K562 (cell line): ENCODE measurements around the gene SPEM3. TPM values are rescaled to one million over a fixed set of nuclear protein-coding genes. Genes with fewer than 3 reads are reported as not detected.

Experiments
- ADNP ChIP-seq: fragments of 200-800 bp; sonication (Bioruptor generic); IDR thresholded peaks from 2 replicates; pipeline ENCODE4 v1.6.1; 2016; ENCODE audit warnings: missing genetic modification characterization, missing compliant biosample characterization
- BRD9 ChIP-seq: fragments of 450-650 bp; IDR thresholded peaks from 2 replicates; pipeline ENCODE4 v1.6.1; 2018; ENCODE audit warnings: low read depth; ENCODE audit not compliant: partially characterized antibody
- CBX1 ChIP-seq: sonication (generic); IDR thresholded peaks from 2 replicates; pipeline ENCODE4 v1.6.1; 2016; ENCODE audit warnings: antibody characterized with exemption, low read depth, mild to moderate bottlenecking
- CSDE1 ChIP-seq, 2 experiments: fragments of 450-650 bp; IDR thresholded peaks; 2 replicates each; pipeline ENCODE4 v1.6.1; 2016; ENCODE audit warnings: mild to moderate bottlenecking in 1 of 2
- ETV5 ChIP-seq: sonication (generic); formaldehyde crosslinking; IDR thresholded peaks from 2 replicates; pipeline ENCODE4 v1.4.0; 2020; ENCODE audit warnings: low read depth, mild to moderate bottlenecking, missing genetic modification reagents
- ETV6 ChIP-seq, 3 experiments: fragments of 150-350 bp in 1 of 3; sonication (generic) in 1 of 3; formaldehyde crosslinking in 1 of 3; IDR thresholded peaks; 2 replicates each; pipeline versions ENCODE4 v1.6.1 to v1.8.0; 2014 to 2022; ENCODE audit warnings: borderline replicate concordance in 2 of 3, low read depth in 2 of 3, antibody characterized with exemption in 1 of 3, low read length in 1 of 3, mild to moderate bottlenecking in 1 of 3, missing genetic modification reagents in 1 of 3
- KLF6 ChIP-seq: fragments of 250-450 bp; sonication (Bioruptor Pico); IDR thresholded peaks from 2 replicates; pipeline ENCODE4 v1.4.0; 2020; ENCODE audit warnings: mild to moderate bottlenecking, moderate library complexity, borderline replicate concordance
- LEF1 ChIP-seq: fragments of 450-650 bp; IDR thresholded peaks from 2 replicates; pipeline ENCODE4 v1.6.1; 2016; ENCODE audit warnings: mild to moderate bottlenecking
- MEIS2 ChIP-seq: fragments of 450-650 bp; IDR thresholded peaks from 2 replicates; pipeline ENCODE4 v1.6.1; 2014; ENCODE audit warnings: mild to moderate bottlenecking; ENCODE audit not compliant: partially characterized antibody
- MTA3 ChIP-seq: fragments of 450-650 bp; formaldehyde crosslinking; IDR thresholded peaks from 2 replicates; pipeline ENCODE4 v1.6.1; 2017; ENCODE audit warnings: mild to moderate bottlenecking, borderline replicate concordance
- NCOA4 ChIP-seq: fragments of 450-650 bp; IDR thresholded peaks from 2 replicates; pipeline ENCODE4 v1.6.1; 2018; ENCODE audit warnings: mild to moderate bottlenecking; ENCODE audit not compliant: partially characterized antibody
- NUFIP1 ChIP-seq: fragments of 450-650 bp; IDR thresholded peaks from 2 replicates; pipeline ENCODE4 v1.6.1; 2018; ENCODE audit not compliant: partially characterized antibody
- PML ChIP-seq: IDR thresholded peaks from 2 replicates; pipeline ENCODE4 v1.6.1; 2012; ENCODE audit warnings: low read length, inconsistent platforms
- RAD51 ChIP-seq: fragments of 450-650 bp; IDR thresholded peaks from 2 replicates; pipeline ENCODE4 v1.7.1; 2016; ENCODE audit warnings: low read depth, mild to moderate bottlenecking, borderline replicate concordance
- RBM22 ChIP-seq: fragments of 200-400 bp; formaldehyde crosslinking; IDR thresholded peaks from 2 replicates; pipeline ENCODE4 v1.6.1; 2018; ENCODE audit warnings: low read length, low read depth; ENCODE audit not compliant: poor library complexity, severe bottlenecking
- SP2 ChIP-seq: IDR thresholded peaks from 2 replicates; pipeline ENCODE4 v1.6.1; 2011; ENCODE audit warnings: mild to moderate bottlenecking, low read depth, low read length, moderate library complexity; ENCODE audit not compliant: poor library complexity, severe bottlenecking; ENCODE audit errors: extremely low read depth
- TOE1 ChIP-seq, 2 experiments: fragments of 450-650 bp in 1 of 2; sonication (generic) in 1 of 2; formaldehyde crosslinking in 1 of 2; IDR thresholded peaks; 2 replicates each; pipeline versions ENCODE4 v1.7.1 to v1.8.0; 2016 to 2022; ENCODE audit warnings: borderline replicate concordance in 2 of 2, mild to moderate bottlenecking in 2 of 2, antibody characterized with exemption in 1 of 2, inconsistent platforms in 1 of 2, low read depth in 1 of 2, missing genetic modification reagents in 1 of 2, moderate library complexity in 1 of 2
- ZKSCAN8 ChIP-seq: fragments of 200-800 bp; sonication (Bioruptor generic); IDR thresholded peaks from 2 replicates; pipeline ENCODE4 v1.6.1; 2016; ENCODE audit warnings: missing genetic modification characterization, missing compliant biosample characterization
- ZNF133 ChIP-seq: fragments of 250-450 bp; sonication (Bioruptor Pico); IDR thresholded peaks from 2 replicates; pipeline ENCODE4 v1.4.0; 2020; ENCODE audit warnings: mild to moderate bottlenecking
- ZNF134 ChIP-seq: fragments of 250-450 bp; sonication (Bioruptor Pico); conservative IDR thresholded peaks from 2 replicates; pipeline ENCODE4 v1.4.0; 2020
- ZNF408 ChIP-seq: fragments of 250-450 bp; sonication (Bioruptor Pico); IDR thresholded peaks from 2 replicates; pipeline ENCODE4 v1.4.0; 2020; ENCODE audit warnings: low read depth, mild to moderate bottlenecking, moderate library complexity
- ZNF507 ChIP-seq: conservative IDR thresholded peaks from 2 replicates; pipeline ENCODE4 v1.6.1; 2017; ENCODE audit warnings: missing genetic modification characterization, missing compliant biosample characterization
- ZNF551 ChIP-seq: fragments of 250-450 bp; sonication (Bioruptor Pico); IDR thresholded peaks from 2 replicates; pipeline ENCODE4 v1.5.0; 2021; ENCODE audit warnings: mild to moderate bottlenecking, moderate library complexity
- ZZZ3 ChIP-seq: fragments of 450-650 bp; IDR thresholded peaks from 2 replicates; pipeline ENCODE4 v1.6.1; 2016; ENCODE audit warnings: antibody characterized with exemption, mild to moderate bottlenecking, moderate library complexity
- polyA plus RNA-seq, 8 experiments: library from polyadenylated mRNA; depleted of rRNA in 4 of 8; stranded (reverse) in 5 of 8; unstranded in 3 of 8; fragments of >200 nt; fragmentation: Nextera tagmentation in 2 of 8; fragmentation: Illumina TruSeq in 1 of 8; extraction: Ambion mirVana in 2 of 8; extraction: Trizol in 1 of 8; gene quantifications; 2 replicates each; pipeline versions ENCODE4 v1.2.1 to v1.2.3, GENCODE V29; 2011 to 2014; ENCODE audit warnings: inconsistent platforms in 1 of 8, missing spikeins in 1 of 8
- total RNA-seq, 7 experiments: library from RNA; depleted of rRNA in 6 of 7; stranded (reverse); fragments of >200 nt in 6 of 7; fragmentation: Illumina TruSeq in 2 of 7; extraction: Trizol in 2 of 7; gene quantifications; 2 replicates each; pipeline versions ENCODE4 v1.2.1 to v1.2.3, GENCODE V29; 2011 to 2021; ENCODE audit warnings: low replicate concordance in 1 of 7
- TF ChIP-seq, protein P1 (sequence below): fragments of 450-650 bp; IDR thresholded peaks from 2 replicates; pipeline ENCODE4 v1.6.1; 2014; ENCODE audit warnings: low read depth, mild to moderate bottlenecking, moderate library complexity, borderline replicate concordance
- TF ChIP-seq, protein P2 (sequence below): conservative IDR thresholded peaks from 2 replicates; pipeline ENCODE4 v1.6.1; 2011; ENCODE audit warnings: low read depth, mild to moderate bottlenecking, low read length; ENCODE audit not compliant: control insufficient read depth

Gene SPEM3
- total and polyA plus RNA-seq, 9 of the 15 experiments (the other 6 are each of a cell fraction or from before 2014, with no cell fraction given): not detected

DNA sequence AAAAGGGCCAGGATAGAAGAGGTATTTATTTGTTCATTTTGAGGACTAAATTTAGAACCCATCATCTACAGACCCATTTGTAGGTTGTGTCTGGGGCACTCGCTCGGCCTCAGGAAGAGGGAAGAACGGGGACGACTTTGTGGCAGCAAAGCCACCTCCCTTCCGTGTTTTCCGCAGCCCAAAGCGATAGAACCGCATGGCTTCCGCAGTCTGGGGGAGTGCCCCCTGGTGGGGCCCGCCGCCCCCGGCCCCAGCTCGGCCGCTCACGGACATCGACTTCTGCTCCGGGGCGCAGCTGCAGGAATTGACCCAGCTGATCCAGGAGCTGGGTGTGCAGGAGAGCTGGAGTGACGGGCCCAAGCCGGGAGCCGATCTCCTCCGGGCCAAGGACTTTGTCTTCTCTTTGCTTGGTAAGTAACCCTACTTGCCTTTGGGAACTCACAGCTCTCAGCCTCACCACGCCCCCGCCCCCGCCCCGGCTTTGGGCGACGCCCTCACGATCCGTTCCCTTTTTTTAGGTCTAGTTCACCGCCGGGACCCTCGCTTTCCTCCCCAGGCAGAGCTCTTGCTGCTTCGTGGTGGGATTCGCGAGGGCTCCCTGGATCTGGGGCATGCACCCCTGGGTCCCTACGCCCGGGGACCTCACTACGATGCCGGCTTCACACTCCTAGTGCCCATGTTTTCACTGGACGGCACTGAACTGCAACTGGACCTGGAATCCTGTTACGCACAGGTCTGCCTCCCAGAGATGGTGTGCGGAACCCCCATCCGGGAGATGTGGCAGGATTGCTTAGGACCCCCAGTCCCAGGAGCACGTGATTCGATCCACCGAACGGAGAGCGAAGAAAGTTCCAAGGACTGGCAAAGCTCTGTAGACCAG, 7.3 kb downstream of the SPEM3 start (continued):
- TF ChIP-seq, protein P1, sequence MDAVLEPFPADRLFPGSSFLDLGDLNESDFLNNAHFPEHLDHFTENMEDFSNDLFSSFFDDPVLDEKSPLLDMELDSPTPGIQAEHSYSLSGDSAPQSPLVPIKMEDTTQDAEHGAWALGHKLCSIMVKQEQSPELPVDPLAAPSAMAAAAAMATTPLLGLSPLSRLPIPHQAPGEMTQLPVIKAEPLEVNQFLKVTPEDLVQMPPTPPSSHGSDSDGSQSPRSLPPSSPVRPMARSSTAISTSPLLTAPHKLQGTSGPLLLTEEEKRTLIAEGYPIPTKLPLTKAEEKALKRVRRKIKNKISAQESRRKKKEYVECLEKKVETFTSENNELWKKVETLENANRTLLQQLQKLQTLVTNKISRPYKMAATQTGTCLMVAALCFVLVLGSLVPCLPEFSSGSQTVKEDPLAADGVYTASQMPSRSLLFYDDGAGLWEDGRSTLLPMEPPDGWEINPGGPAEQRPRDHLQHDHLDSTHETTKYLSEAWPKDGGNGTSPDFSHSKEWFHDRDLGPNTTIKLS: no peak
- TF ChIP-seq KLF6 (CRISPR knock-in tag) (no peak), TOE1 (IDR thresholded peaks at IDR 0.05; ENCODE audit: borderline replicate concordance) (no peak), TOE1 (CRISPR knock-in tag; IDR thresholded peaks at IDR 0.05; ENCODE audit: borderline replicate concordance, low read depth) (no peak), ZKSCAN8 (CRISPR knock-in tag) (no peak), ZNF551 (CRISPR knock-in tag) (no peak), ETV6 (IDR thresholded peaks at IDR 0.05; ENCODE audit: borderline replicate concordance in 1 of 2, low read depth in 2 of 2, low read length in 1 of 2) (no peak), ETV6 (CRISPR knock-in tag; IDR thresholded peaks at IDR 0.05; ENCODE audit: borderline replicate concordance) (no peak), LEF1 (no peak), ZZZ3 (no peak), ZNF408 (no peak), ETV5 (CRISPR knock-in tag) (0 out of 2 replicates have a peak, but pooled peaks have one; percentile 19), RAD51 (no peak), NCOA4 (no peak), CSDE1 (IDR thresholded peaks at IDR 0.05) (no peak), CBX1 (no peak), ZNF133 (no peak), BRD9 (no peak), RBM22 (no peak), MEIS2 (no peak), ADNP (no peak), ZNF507 (tag) (no peak), PML (no peak), MTA3 (no peak), ZNF134 (no peak), NUFIP1 (no peak), SP2 (no peak)
- TF ChIP-seq, protein P2, sequence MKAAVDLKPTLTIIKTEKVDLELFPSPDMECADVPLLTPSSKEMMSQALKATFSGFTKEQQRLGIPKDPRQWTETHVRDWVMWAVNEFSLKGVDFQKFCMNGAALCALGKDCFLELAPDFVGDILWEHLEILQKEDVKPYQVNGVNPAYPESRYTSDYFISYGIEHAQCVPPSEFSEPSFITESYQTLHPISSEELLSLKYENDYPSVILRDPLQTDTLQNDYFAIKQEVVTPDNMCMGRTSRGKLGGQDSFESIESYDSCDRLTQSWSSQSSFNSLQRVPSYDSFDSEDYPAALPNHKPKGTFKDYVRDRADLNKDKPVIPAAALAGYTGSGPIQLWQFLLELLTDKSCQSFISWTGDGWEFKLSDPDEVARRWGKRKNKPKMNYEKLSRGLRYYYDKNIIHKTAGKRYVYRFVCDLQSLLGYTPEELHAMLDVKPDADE: no peak
